Tibial nerve (tissue), 4 donors: ENCODE measurements around the gene MED26. TPM values are rescaled to one million over a fixed set of nuclear protein-coding genes. Genes with fewer than 3 reads are reported as not detected.

Experiments
- DNase-seq, 2 donors: peaks; one replicate each; pipeline ENCODE4 v3.0.0-alpha.2; 2019; ENCODE audit warnings: low spot score in 2 of 2
- H3K27ac ChIP-seq, 4 donors: fragments of 200-600 bp; sonication (generic) in 3 of 4; one replicate each; pipeline ENCODE4 v1.5.1; 2017 to 2019; ENCODE audit warnings: mild to moderate bottlenecking in 1 of 4
- H3K27me3 ChIP-seq, 2 donors: fragments of 200-600 bp; sonication (generic) in 1 of 2; one replicate each; pipeline versions ENCODE4 v1.5.1 to v1.6.0; 2017 to 2019
- H3K36me3 ChIP-seq, 3 donors: fragments of 200-600 bp; sonication (generic); one replicate each; pipeline ENCODE4 v1.5.1; 2018 to 2019
- H3K4me1 ChIP-seq, 4 donors: fragments of 200-600 bp; sonication (generic) in 3 of 4; one replicate each; pipeline ENCODE4 v1.5.1; 2017 to 2019
- H3K4me3 ChIP-seq, 4 donors: fragments of 200-600 bp; sonication (generic) in 3 of 4; one replicate each; pipeline ENCODE4 v1.5.1; 2017 to 2019; ENCODE audit warnings: mild to moderate bottlenecking in 1 of 4, moderate library complexity in 1 of 4
- H3K9me3 ChIP-seq, 4 donors: fragments of 200-600 bp; sonication (generic) in 3 of 4; one replicate each; pipeline ENCODE4 v1.5.1; 2017 to 2019
- EP300 ChIP-seq, 2 donors: sonication (generic); formaldehyde crosslinking; IDR thresholded peaks; one replicate each; pipeline ENCODE4 v1.6.1; 2017; ENCODE audit warnings: antibody characterized with exemption in 2 of 2, mild to moderate bottlenecking in 1 of 2
- POLR2A ChIP-seq, 2 donors: fragments of 450-650 bp; IDR thresholded peaks; one replicate each; pipeline ENCODE4 v1.6.1; 2017; ENCODE audit warnings: antibody characterized with exemption in 2 of 2, mild to moderate bottlenecking in 2 of 2, moderate library complexity in 2 of 2
- WGBS, 2 donors: methylation state at CpG; one replicate each; pipeline ENCODE4 v1.1.5; 2018; 5-methylcytosine and 5-hydroxymethylcytosine counted together
- total RNA-seq, 4 donors: library from RNA; depleted of rRNA; stranded (reverse); fragments of >200 nt; gene quantifications; one replicate each; pipeline ENCODE4 v1.1.0, GENCODE V29; 2016
- TF ChIP-seq, protein P1 (sequence below), 5 experiments: fragments of 200-600 bp in 3 of 5; fragments of 450-650 bp in 2 of 5; sonication (generic) in 3 of 5; IDR thresholded peaks; one replicate each; pipeline ENCODE4 v1.5.1; 2016 to 2019; ENCODE audit warnings: antibody characterized with exemption in 5 of 5, mild to moderate bottlenecking in 3 of 5, moderate library complexity in 2 of 5

The MED26 gene
- total RNA-seq, 4 donors from 2014 or later: 6.1 to 14.2 (median 11.7) TPM

DNA sequence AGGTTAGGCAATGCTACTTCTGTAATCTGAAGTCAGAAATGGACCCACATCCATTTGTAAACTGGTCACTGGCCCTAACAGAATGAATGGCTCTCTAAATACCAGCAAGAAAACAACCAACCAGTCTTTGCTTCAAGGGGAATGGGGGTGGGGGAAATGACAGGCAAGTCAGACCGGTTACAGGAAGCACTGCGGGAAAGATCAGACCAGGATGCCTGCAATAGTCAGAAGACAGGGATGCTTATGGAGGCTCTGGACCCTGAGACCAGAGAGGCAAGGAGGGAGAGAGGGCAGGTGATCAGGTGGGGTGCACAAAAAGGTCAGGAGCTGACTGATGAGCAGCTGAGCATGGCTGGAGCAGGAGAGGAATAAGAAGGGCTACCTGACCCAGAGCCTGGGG lies 13.1 kb downstream of the MED26 start:
- no peak for TF ChIP-seq POLR2A (IDR thresholded peaks at IDR 0.05)
- TF ChIP-seq, protein P1, sequence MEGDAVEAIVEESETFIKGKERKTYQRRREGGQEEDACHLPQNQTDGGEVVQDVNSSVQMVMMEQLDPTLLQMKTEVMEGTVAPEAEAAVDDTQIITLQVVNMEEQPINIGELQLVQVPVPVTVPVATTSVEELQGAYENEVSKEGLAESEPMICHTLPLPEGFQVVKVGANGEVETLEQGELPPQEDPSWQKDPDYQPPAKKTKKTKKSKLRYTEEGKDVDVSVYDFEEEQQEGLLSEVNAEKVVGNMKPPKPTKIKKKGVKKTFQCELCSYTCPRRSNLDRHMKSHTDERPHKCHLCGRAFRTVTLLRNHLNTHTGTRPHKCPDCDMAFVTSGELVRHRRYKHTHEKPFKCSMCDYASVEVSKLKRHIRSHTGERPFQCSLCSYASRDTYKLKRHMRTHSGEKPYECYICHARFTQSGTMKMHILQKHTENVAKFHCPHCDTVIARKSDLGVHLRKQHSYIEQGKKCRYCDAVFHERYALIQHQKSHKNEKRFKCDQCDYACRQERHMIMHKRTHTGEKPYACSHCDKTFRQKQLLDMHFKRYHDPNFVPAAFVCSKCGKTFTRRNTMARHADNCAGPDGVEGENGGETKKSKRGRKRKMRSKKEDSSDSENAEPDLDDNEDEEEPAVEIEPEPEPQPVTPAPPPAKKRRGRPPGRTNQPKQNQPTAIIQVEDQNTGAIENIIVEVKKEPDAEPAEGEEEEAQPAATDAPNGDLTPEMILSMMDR (IDR thresholded peaks at IDR 0.05): no peak
- no peak for TF ChIP-seq EP300 (IDR thresholded peaks at IDR 0.05)
- H3K9me3 ChIP-seq: no peaks in the 10 kb centered on the region
- no peak for DNase-seq
- WGBS, 2 donors: 28 to 29% methylated on average over 2 of the region's 2 CpGs
- no peak overlapping the region for H3K4me3 ChIP-seq
- H3K36me3 ChIP-seq: no peaks in the 10 kb centered on the region
- no peak overlapping the region for H3K27ac ChIP-seq
- H3K4me1 ChIP-seq: peaks cover 0 to 92% (median 23%) of the 10 kb centered on the region in 4 donors
- H3K27me3 ChIP-seq: no peaks in the 10 kb centered on the region

DNA sequence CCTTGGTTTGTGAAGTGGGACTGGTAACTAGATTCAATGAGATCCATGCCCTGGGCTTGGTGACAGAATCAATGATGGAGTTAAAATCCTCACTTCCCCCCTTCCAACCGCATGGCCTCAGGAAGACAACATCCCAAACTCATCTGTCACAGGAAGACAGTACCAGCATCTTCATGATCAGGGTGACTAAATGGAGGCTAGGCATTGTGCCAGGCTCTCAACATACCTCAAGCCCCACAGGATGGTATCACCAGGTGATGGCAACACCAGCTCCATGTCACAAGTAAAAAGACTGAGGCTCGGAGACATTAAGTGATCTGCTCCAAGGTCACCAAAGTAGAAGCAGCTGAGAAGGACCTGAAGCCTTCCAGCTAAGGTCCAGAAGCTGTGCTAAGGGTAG lies 14.2 kb downstream of the MED26 start:
- no peaks in the 10 kb centered on the region for H3K9me3 ChIP-seq
- TF ChIP-seq, protein P1 (IDR thresholded peaks at IDR 0.05): no peak
- no peak for TF ChIP-seq EP300 (IDR thresholded peaks at IDR 0.05)
- no peak for TF ChIP-seq POLR2A (IDR thresholded peaks at IDR 0.05)
- H3K4me1 ChIP-seq: peaks cover 0 to 90% (median 22%) of the 10 kb centered on the region in 4 donors
- no peak overlapping the region for H3K4me3 ChIP-seq
- 84 to 95% methylated on average over 2 of the region's 2 CpGs for WGBS, 2 donors
- no peak for DNase-seq
- H3K27me3 ChIP-seq: no peaks in the 10 kb centered on the region
- no peak overlapping the region for H3K27ac ChIP-seq
- no peaks in the 10 kb centered on the region for H3K36me3 ChIP-seq

DNA sequence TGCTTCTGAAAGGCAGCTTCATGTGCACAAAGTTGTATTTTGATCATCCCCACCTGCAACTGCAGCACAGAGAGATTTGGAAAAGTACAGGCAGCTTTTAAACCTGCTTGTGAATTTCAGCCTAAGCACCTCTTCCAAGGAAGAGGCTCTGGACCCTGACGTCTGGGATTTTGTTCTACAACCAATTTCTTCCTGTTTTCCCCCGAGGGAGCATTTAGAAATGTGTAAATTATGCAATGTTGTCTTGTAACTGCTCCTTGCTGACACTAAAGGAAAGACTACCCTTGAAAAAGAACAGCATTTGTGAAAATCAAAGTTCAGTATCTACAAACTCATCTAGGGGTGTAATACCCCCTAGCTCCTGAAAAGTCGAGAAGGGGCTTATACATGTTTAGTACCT lies 15.4 kb downstream of the MED26 start:
- Histone ChIP-seq H3K27ac (peak overlapping the region in 2 of 4 donors; percentile 61 to 62), H3K36me3 (no peaks in the 10 kb centered on the region), H3K4me1 (peaks cover 0 to 89% (median 32%) of the 10 kb centered on the region in 4 donors), H3K9me3 (no peaks in the 10 kb centered on the region), H3K4me3 (no peak overlapping the region), H3K27me3 (no peaks in the 10 kb centered on the region)
- 44 to 50% methylated on average over 3 of the region's 3 CpGs for WGBS, 2 donors
- DNase-seq: no peak
- TF ChIP-seq POLR2A (IDR thresholded peaks at IDR 0.05) (no peak), EP300 (IDR thresholded peaks at IDR 0.05) (peak in 1 of 2 donors; percentile 54)

GRCh38 chr19:16611121-16611520 lies 16.9 kb downstream of the MED26 start:
- Histone ChIP-seq H3K27ac (peak overlapping the region in 1 of 4 donors; percentile 15), H3K27me3 (no peaks in the 10 kb centered on the region), H3K9me3 (no peaks in the 10 kb centered on the region), H3K4me1 (peaks cover 0 to 91% (median 40%) of the 10 kb centered on the region in 4 donors), H3K4me3 (no peak overlapping the region), H3K36me3 (no peaks in the 10 kb centered on the region)
- no peak for DNase-seq
- TF ChIP-seq, protein P1 (IDR thresholded peaks at IDR 0.05): no peak
- 92% methylated on average over 6 of the region's 6 CpGs for WGBS, 2 donors

GRCh38 chr19:16609511-16610200 lies 18.3 kb downstream of the MED26 start:
- Histone ChIP-seq H3K27ac (peak overlapping the region in 1 of 4 donors; percentile 85), H3K36me3 (no peaks in the 10 kb centered on the region), H3K4me1 (peaks cover 0 to 94% (median 46%) of the 10 kb centered on the region in 4 donors), H3K9me3 (no peaks in the 10 kb centered on the region), H3K27me3 (no peaks in the 10 kb centered on the region), H3K4me3 (no peak overlapping the region)
- DNase-seq: no peak
- TF ChIP-seq EP300 (IDR thresholded peaks at IDR 0.05) (no peak), POLR2A (IDR thresholded peaks at IDR 0.05) (no peak)
- TF ChIP-seq, protein P1 (IDR thresholded peaks at IDR 0.05): no peak
- WGBS, 2 donors: 65 to 66% methylated on average over 5 of the region's 5 CpGs
